HEK293 (cell line): ENCODE data around the gene RAG1.
A peak's percentile ranks its signal among the peaks of the same experiment; 100 is the strongest.

Source experiments
- CTCF ChIA-PET: fragments of 350-600 bp; formaldehyde crosslinking; extraction: SDS; loops from one replicate; lab custom pipeline; 2021; ENCODE audit warnings: antibody characterized with exemption; lab: Yijun Ruan, JAX
- POLR2A ChIA-PET: fragments of 300-600 bp; formaldehyde crosslinking; extraction: SDS; loops from one replicate; lab custom pipeline; 2020; ENCODE audit warnings: antibody characterized with exemption, inconsistent platforms; lab: Yijun Ruan, JAX
- H3K27ac ChIP-seq: fragments of 200-500 bp; sonication (Bioruptor generic); 2 replicates; pipeline ENCODE4 v1.5.1; 2014; ENCODE audit warnings: low read depth, low read length, control low read depth, inconsistent platforms; ENCODE audit errors: extremely low read depth
- H3K36me3 ChIP-seq, 2 experiments: fragments of 200-500 bp in 1 of 2; sonication (Bioruptor generic) in 1 of 2; 1 replicate in 1 of 2; 2 replicates in 1 of 2; pipeline ENCODE4 v1.5.1; 2014 to 2017; ENCODE audit warnings: inconsistent platforms in 2 of 2, low read length in 2 of 2; ENCODE audit not compliant: control insufficient read depth in 2 of 2, insufficient read depth in 1 of 2
- H3K4me1 ChIP-seq: fragments of 200-500 bp; sonication (Bioruptor generic); 2 replicates; pipeline ENCODE4 v1.5.1; 2014; ENCODE audit warnings: mild to moderate bottlenecking, low read length, inconsistent platforms; ENCODE audit not compliant: control insufficient read depth, insufficient read depth
- H3K4me3 ChIP-seq: 2 replicates; pipeline ENCODE4 v1.5.1; 2011; ENCODE audit warnings: low read depth, mild to moderate bottlenecking, control low read depth, low read length, moderate library complexity
- H3K9me3 ChIP-seq: fragments of 200-500 bp; sonication (Bioruptor generic); 2 replicates; pipeline ENCODE4 v1.5.1; 2014; ENCODE audit warnings: low read depth, low read length, inconsistent platforms; ENCODE audit not compliant: control insufficient read depth, insufficient read depth
- HOXD13 ChIP-seq: sonication (generic); formaldehyde crosslinking; IDR thresholded peaks from 2 replicates; pipeline ENCODE4 v1.8.0; 2022; ENCODE audit warnings: missing genetic modification reagents, borderline replicate concordance
- KLF1 ChIP-seq: fragments of 450-650 bp; formaldehyde crosslinking; IDR thresholded peaks from 2 replicates; pipeline ENCODE4 v1.5.1; 2016; ENCODE audit warnings: missing biosample characterization, missing genetic modification characterization
- SP7 ChIP-seq: fragments of 450-650 bp; formaldehyde crosslinking; IDR thresholded peaks from 2 replicates; pipeline ENCODE4 v1.5.1; 2016; ENCODE audit warnings: missing biosample characterization, missing genetic modification characterization
- TRIM28 ChIP-seq: IDR thresholded peaks from 2 replicates; pipeline ENCODE4 v1.6.1; 2011; ENCODE audit warnings: low read length, control low read depth, borderline replicate concordance
- YY2 ChIP-seq: fragments of 450-650 bp; formaldehyde crosslinking; IDR thresholded peaks from 2 replicates; pipeline ENCODE4 v1.5.1; 2016; ENCODE audit warnings: missing biosample characterization, missing genetic modification characterization
- ZBTB20 ChIP-seq: fragments of 450-650 bp; formaldehyde crosslinking; IDR thresholded peaks from 2 replicates; pipeline ENCODE4 v1.5.1; 2016; ENCODE audit warnings: missing biosample characterization, missing genetic modification characterization
- ZFP41 ChIP-seq: fragments of 450-650 bp; formaldehyde crosslinking; IDR thresholded peaks from 2 replicates; pipeline ENCODE4 v1.5.1; 2016; ENCODE audit warnings: missing biosample characterization, missing genetic modification characterization, borderline replicate concordance
- ZNF146 ChIP-seq: fragments of 450-650 bp; formaldehyde crosslinking; IDR thresholded peaks from 2 replicates; pipeline ENCODE4 v1.5.1; 2016; ENCODE audit warnings: missing biosample characterization, missing genetic modification characterization
- ZNF223 ChIP-seq: fragments of 450-650 bp; formaldehyde crosslinking; IDR thresholded peaks from 2 replicates; pipeline ENCODE4 v1.5.1; 2016; ENCODE audit warnings: missing biosample characterization, missing genetic modification characterization
- ZNF248 ChIP-seq: fragments of 450-650 bp; formaldehyde crosslinking; IDR thresholded peaks from 2 replicates; pipeline ENCODE4 v1.5.1; 2017; ENCODE audit warnings: missing biosample characterization, missing genetic modification characterization
- ZNF266 ChIP-seq: fragments of 450-650 bp; formaldehyde crosslinking; IDR thresholded peaks from 2 replicates; pipeline ENCODE4 v1.5.1; 2016; ENCODE audit warnings: missing biosample characterization, missing genetic modification characterization, low read depth
- ZNF311 ChIP-seq: fragments of 450-650 bp; formaldehyde crosslinking; IDR thresholded peaks from 2 replicates; pipeline ENCODE4 v1.5.1; 2017; ENCODE audit warnings: missing biosample characterization, missing genetic modification characterization, borderline replicate concordance
- ZNF433 ChIP-seq: fragments of 450-650 bp; formaldehyde crosslinking; IDR thresholded peaks from 2 replicates; pipeline ENCODE4 v1.5.1; 2016; ENCODE audit warnings: missing biosample characterization, missing genetic modification characterization, low read depth
- ZNF501 ChIP-seq: fragments of 450-650 bp; formaldehyde crosslinking; IDR thresholded peaks from 2 replicates; pipeline ENCODE4 v1.5.1; 2016; ENCODE audit warnings: missing biosample characterization, missing genetic modification characterization
- ZNF529 ChIP-seq: fragments of 450-650 bp; formaldehyde crosslinking; IDR thresholded peaks from 2 replicates; pipeline ENCODE4 v1.5.1; 2017; ENCODE audit warnings: missing genetic modification characterization, missing biosample characterization; ENCODE audit not compliant: insufficient replicate concordance
- ZNF561 ChIP-seq: fragments of 450-650 bp; IDR thresholded peaks from 2 replicates; pipeline ENCODE4 v1.5.1; 2018; ENCODE audit warnings: missing biosample characterization, missing genetic modification characterization, borderline replicate concordance
- ZNF623 ChIP-seq: fragments of 450-650 bp; formaldehyde crosslinking; IDR thresholded peaks from 2 replicates; pipeline ENCODE4 v1.5.1; 2016; ENCODE audit warnings: missing biosample characterization, missing genetic modification characterization
- ZNF660 ChIP-seq: fragments of 450-650 bp; IDR thresholded peaks from 2 replicates; pipeline ENCODE4 v1.5.1; 2018; ENCODE audit warnings: missing biosample characterization, mild to moderate bottlenecking, missing genetic modification characterization
- ZNF830 ChIP-seq: fragments of 450-650 bp; IDR thresholded peaks from 2 replicates; pipeline ENCODE4 v1.5.0; 2018; ENCODE audit warnings: missing biosample characterization, missing genetic modification characterization, low read depth, mild to moderate bottlenecking, moderate library complexity
- ZXDB ChIP-seq: fragments of 450-650 bp; formaldehyde crosslinking; IDR thresholded peaks from 2 replicates; pipeline ENCODE4 v1.5.1; 2016; ENCODE audit warnings: missing biosample characterization, missing genetic modification characterization
- TF ChIP-seq, protein P1 (sequence below): fragments of 450-650 bp; formaldehyde crosslinking; IDR thresholded peaks from 2 replicates; pipeline ENCODE4 v1.5.1; 2016; ENCODE audit warnings: missing biosample characterization, missing genetic modification characterization
- TF ChIP-seq, protein P2 (sequence below): fragments of 450-650 bp; IDR thresholded peaks from 2 replicates; pipeline ENCODE4 v1.5.1; 2018; ENCODE audit warnings: missing biosample characterization, missing genetic modification characterization
- TF ChIP-seq, protein P3 (sequence below): fragments of 450-650 bp; formaldehyde crosslinking; IDR thresholded peaks from 2 replicates; pipeline ENCODE4 v1.5.1; 2017; ENCODE audit warnings: missing biosample characterization, missing genetic modification characterization
- TF ChIP-seq, protein P4 (sequence below): sonication (generic); formaldehyde crosslinking; IDR thresholded peaks from 2 replicates; pipeline ENCODE4 v1.8.1; 2022; ENCODE audit warnings: mild to moderate bottlenecking, moderate library complexity, missing genetic modification reagents
- TF ChIP-seq, protein P5 (sequence below): fragments of 450-650 bp; formaldehyde crosslinking; IDR thresholded peaks from 2 replicates; pipeline ENCODE4 v1.5.1; 2016; ENCODE audit warnings: missing biosample characterization, missing genetic modification characterization

Gene RAG1

DNA sequence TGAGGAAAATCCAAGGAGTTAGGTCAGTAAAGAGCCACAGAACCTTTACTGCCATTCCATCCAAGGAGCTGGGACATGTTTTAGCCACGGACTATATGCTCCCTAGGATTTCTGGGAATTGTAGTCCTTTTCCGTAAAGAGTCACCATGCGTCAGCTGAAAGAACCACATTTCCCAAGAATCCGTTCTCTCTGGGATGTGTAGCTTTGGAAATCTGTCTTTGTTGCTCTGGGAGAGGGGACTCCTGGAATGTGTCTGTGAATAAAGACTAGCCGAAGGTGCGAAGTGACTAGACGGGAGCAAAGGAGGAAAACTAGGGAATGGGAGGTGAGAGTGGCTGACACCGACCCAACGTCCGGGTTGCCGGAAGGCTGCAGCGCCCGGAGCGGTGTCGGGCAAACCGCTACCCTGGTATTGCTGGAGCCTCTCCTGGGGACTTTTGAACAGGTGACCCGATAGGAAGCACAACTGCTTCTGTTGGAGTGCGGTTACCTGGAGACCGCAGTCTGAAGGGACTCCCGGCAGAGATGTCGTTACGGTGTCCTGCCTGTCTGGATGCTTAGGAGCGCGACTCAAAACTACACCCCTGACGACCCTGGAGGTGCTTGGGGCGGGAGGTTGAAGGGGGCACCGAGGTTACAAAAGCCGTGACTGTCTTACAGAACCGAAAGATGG, 26.6 kb downstream of the RAG1 start, which contains the start of gene IFTAP (continued):
- TF ChIP-seq ZNF623 (tag by site-specific recombination) (no peak; the same call in 1 of the 2 replicates), ZNF146 (tag by site-specific recombination) (peak; percentile 41; the same call in 1 of the 2 replicates), ZNF223 (tag by site-specific recombination) (no peak), ZNF311 (tag by site-specific recombination) (no peak), YY2 (tag by site-specific recombination) (peak; percentile 74), ZNF561 (tag by site-specific recombination) (peak; percentile 62), ZNF660 (peak; percentile 78; the same call in 1 of the 2 replicates), TRIM28 (peak; percentile 95), ZNF501 (peak; percentile 81; the same call in 1 of the 2 replicates), ZNF433 (tag by site-specific recombination) (no peak), ZBTB20 (peak; percentile 76), ZNF266 (tag by site-specific recombination) (no peak)
- TF ChIP-seq, protein P1, sequence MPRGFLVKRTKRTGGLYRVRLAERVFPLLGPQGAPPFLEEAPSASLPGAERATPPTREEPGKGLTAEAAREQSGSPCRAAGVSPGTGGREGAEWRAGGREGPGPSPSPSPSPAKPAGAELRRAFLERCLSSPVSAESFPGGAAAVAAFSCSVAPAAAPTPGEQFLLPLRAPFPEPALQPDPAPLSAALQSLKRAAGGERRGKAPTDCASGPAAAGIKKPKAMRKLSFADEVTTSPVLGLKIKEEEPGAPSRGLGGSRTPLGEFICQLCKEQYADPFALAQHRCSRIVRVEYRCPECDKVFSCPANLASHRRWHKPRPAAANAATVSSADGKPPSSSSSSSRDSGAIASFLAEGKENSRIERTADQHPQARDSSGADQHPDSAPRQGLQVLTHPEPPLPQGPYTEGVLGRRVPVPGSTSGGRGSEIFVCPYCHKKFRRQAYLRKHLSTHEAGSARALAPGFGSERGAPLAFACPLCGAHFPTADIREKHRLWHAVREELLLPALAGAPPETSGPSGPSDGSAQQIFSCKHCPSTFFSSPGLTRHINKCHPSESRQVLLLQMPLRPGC (tag by site-specific recombination) = peak; percentile 98
- TF ChIP-seq, protein P2, sequence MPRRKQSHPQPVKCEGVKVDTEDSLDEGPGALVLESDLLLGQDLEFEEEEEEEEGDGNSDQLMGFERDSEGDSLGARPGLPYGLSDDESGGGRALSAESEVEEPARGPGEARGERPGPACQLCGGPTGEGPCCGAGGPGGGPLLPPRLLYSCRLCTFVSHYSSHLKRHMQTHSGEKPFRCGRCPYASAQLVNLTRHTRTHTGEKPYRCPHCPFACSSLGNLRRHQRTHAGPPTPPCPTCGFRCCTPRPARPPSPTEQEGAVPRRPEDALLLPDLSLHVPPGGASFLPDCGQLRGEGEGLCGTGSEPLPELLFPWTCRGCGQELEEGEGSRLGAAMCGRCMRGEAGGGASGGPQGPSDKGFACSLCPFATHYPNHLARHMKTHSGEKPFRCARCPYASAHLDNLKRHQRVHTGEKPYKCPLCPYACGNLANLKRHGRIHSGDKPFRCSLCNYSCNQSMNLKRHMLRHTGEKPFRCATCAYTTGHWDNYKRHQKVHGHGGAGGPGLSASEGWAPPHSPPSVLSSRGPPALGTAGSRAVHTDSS = no peak
- TF ChIP-seq, protein P3, sequence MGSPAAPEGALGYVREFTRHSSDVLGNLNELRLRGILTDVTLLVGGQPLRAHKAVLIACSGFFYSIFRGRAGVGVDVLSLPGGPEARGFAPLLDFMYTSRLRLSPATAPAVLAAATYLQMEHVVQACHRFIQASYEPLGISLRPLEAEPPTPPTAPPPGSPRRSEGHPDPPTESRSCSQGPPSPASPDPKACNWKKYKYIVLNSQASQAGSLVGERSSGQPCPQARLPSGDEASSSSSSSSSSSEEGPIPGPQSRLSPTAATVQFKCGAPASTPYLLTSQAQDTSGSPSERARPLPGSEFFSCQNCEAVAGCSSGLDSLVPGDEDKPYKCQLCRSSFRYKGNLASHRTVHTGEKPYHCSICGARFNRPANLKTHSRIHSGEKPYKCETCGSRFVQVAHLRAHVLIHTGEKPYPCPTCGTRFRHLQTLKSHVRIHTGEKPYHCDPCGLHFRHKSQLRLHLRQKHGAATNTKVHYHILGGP (tag by site-specific recombination) = no peak

DNA sequence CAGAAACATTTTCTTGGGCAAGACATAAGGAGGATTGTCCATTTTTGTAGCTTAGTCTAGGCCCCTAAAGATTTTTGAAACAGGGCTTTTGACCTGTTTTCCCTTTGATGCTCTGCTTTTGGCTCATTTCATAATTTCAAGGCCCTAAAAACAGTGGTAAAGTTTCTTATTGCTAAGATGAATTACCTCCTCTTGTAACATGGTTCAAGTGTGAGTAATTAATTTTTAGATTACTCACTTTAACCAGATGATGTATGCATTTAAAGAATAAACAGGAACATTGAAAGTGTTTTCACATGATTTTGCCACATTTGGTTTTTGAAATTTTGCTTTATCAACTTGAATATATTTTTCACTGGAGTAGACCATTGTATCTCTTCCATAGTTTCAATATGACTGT, 29.1 kb downstream of the RAG1 start:
- CTCF ChIA-PET = no interaction called here
- TF ChIP-seq, protein P4, sequence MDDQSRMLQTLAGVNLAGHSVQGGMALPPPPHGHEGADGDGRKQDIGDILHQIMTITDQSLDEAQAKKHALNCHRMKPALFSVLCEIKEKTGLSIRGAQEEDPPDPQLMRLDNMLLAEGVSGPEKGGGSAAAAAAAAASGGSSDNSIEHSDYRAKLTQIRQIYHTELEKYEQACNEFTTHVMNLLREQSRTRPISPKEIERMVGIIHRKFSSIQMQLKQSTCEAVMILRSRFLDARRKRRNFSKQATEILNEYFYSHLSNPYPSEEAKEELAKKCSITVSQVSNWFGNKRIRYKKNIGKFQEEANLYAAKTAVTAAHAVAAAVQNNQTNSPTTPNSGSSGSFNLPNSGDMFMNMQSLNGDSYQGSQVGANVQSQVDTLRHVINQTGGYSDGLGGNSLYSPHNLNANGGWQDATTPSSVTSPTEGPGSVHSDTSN (CRISPR knock-in tag) = no peak
- TF ChIP-seq ZNF830 (tag by site-specific recombination) (no peak), ZNF248 (tag by site-specific recombination) (no peak), HOXD13 (CRISPR knock-in tag) (no peak), ZNF433 (tag by site-specific recombination) (no peak), ZXDB (no peak), SP7 (tag by site-specific recombination) (no peak), YY2 (tag by site-specific recombination) (no peak), ZNF529 (tag by site-specific recombination) (no peak), KLF1 (tag by site-specific recombination) (no peak), ZFP41 (tag by site-specific recombination) (no peak)
- TF ChIP-seq, protein P3 (tag by site-specific recombination) = no peak
- TF ChIP-seq, protein P5, sequence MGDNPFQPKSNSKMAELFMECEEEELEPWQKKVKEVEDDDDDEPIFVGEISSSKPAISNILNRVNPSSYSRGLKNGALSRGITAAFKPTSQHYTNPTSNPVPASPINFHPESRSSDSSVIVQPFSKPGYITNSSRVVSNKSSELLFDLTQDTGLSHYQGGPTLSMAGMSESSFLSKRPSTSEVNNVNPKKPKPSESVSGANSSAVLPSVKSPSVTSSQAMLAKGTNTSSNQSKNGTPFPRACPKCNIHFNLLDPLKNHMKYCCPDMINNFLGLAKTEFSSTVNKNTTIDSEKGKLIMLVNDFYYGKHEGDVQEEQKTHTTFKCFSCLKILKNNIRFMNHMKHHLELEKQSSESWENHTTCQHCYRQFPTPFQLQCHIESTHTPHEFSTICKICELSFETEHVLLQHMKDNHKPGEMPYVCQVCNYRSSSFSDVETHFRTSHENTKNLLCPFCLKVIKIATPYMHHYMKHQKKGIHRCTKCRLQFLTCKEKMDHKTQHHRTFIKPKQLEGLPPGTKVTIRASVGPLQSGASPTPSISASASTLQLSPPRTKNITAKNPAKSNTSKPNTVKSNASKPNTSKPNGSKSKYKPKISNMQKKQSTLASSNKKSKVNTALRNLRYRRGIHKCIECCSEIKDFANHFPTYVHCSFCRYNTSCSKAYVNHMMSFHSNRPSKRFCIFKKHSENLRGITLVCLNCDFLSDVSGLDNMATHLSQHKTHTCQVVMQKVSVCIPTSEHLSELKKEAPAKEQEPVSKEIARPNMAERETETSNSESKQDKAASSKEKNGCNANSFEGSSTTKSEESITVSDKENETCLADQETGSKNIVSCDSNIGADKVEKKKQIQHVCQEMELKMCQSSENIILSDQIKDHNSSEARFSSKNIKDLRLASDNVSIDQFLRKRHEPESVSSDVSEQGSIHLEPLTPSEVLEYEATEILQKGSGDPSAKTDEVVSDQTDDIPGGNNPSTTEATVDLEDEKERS (tag by site-specific recombination) = no peak
- H3K27ac ChIP-seq = no peak overlapping the region
- no peaks in the 10 kb centered on the region for H3K36me3 ChIP-seq
- no peaks in the 10 kb centered on the region for H3K4me1 ChIP-seq
- no peak overlapping the region for H3K4me3 ChIP-seq
- H3K9me3 ChIP-seq = no peaks in the 10 kb centered on the region
- POLR2A ChIA-PET = no interaction called here
